Spleen (tissue), 11 donors: ENCODE results near the gene AK2. TPM values are rescaled to one million over a fixed set of nuclear protein-coding genes. Genes with fewer than 3 reads are reported as not detected.

Experiments used
- DNase-seq: peaks from one replicate; pipeline ENCODE4 v3.0.0-alpha.2; 2020
- H3K27ac ChIP-seq, 8 donors: fragments of 200-600 bp; sonication (generic) in 7 of 8; 1 replicate in 4 of 8; 2 replicates in 4 of 8; pipeline versions ENCODE4 v1.5.0 to v1.8.0; 2016 to 2021; ENCODE audit warnings: inconsistent platforms in 4 of 8, mild to moderate bottlenecking in 4 of 8, moderate library complexity in 1 of 8
- H3K27me3 ChIP-seq, 7 donors: fragments of 200-600 bp; sonication (generic) in 6 of 7; replicated peaks in 1 of 7; 1 replicate in 4 of 7; 2 replicates in 3 of 7; pipeline versions ENCODE4 v1.5.0 to v1.8.0; 2016 to 2021; ENCODE audit warnings: inconsistent platforms in 3 of 7, mild to moderate bottlenecking in 1 of 7
- H3K36me3 ChIP-seq, 6 donors: fragments of 200-600 bp; sonication (generic) in 5 of 6; 1 replicate in 4 of 6; 2 replicates in 2 of 6; pipeline versions ENCODE4 v1.5.0 to v1.8.0; 2016 to 2021; ENCODE audit warnings: inconsistent platforms in 2 of 6
- H3K4me1 ChIP-seq, 6 donors: fragments of 200-600 bp; sonication (generic) in 5 of 6; 1 replicate in 3 of 6; 2 replicates in 3 of 6; pipeline versions ENCODE4 v1.5.0 to v1.8.0; 2016 to 2021; ENCODE audit warnings: inconsistent platforms in 3 of 6
- H3K4me3 ChIP-seq, 8 donors: fragments of 200-600 bp; sonication (generic) in 7 of 8; 1 replicate in 4 of 8; 2 replicates in 4 of 8; pipeline versions ENCODE4 v1.5.0 to v1.8.0; 2016 to 2021; ENCODE audit warnings: inconsistent platforms in 4 of 8, mild to moderate bottlenecking in 4 of 8, moderate library complexity in 2 of 8
- H3K9me3 ChIP-seq, 8 donors: fragments of 200-600 bp; sonication (generic) in 7 of 8; 1 replicate in 4 of 8; 2 replicates in 4 of 8; pipeline versions ENCODE4 v1.5.0 to v1.8.0; 2016 to 2021; ENCODE audit warnings: inconsistent platforms in 4 of 8
- POLR2A ChIP-seq, 3 donors: fragments of 450-650 bp; IDR thresholded peaks; one replicate each; pipeline ENCODE4 v1.5.1; 2017; ENCODE audit warnings: antibody characterized with exemption in 3 of 3, mild to moderate bottlenecking in 1 of 3
- POLR2AphosphoS5 ChIP-seq, 3 donors: sonication (generic); formaldehyde crosslinking; IDR thresholded peaks; one replicate each; pipeline ENCODE4 v1.5.1; 2017; ENCODE audit warnings: antibody characterized with exemption in 3 of 3
- WGBS, 5 donors: extraction: QIAGEN DNeasy Blood & Tissue Kit in 3 of 5; methylation state at CpG; one replicate each; pipeline versions ENCODE4 v1.1.5 to v1.1.7; 2013 to 2018; 5-methylcytosine and 5-hydroxymethylcytosine counted together
- intact Hi-C: fragments of 100-400 bp; cut with DNase I; formaldehyde crosslinking; loops from one replicate; pipeline ENCODE4 v1.15.0; 2023; ENCODE audit warnings: low total_unique reads
- polyA plus RNA-seq, 3 donors: library from polyadenylated mRNA; stranded (reverse); fragments of 200-250 nt; gene quantifications; one replicate each; pipeline ENCODE4 v1.2.1, GENCODE V29; 2013
- total RNA-seq, 7 donors: library from RNA; depleted of rRNA in 3 of 7; stranded (reverse); fragments of >200 nt in 3 of 7; fragmentation: NEBNext Ultra II Directional in 4 of 7; extraction: Animal tissue kit (Norgen Biotek cat#: 25700) in 4 of 7; gene quantifications; one replicate each; pipeline versions ENCODE4 v1.1.0 to v1.2.1, GENCODE V29; 2016 to 2021
- TF ChIP-seq, protein P1 (sequence below), 11 experiments: fragments of 200-600 bp in 7 of 11; fragments of 450-650 bp in 4 of 11; sonication (generic) in 4 of 11; IDR thresholded peaks in 8 of 11; conservative IDR thresholded peaks in 3 of 11; 1 replicate in 7 of 11; 2 replicates in 4 of 11; pipeline versions ENCODE4 v1.4.0 to v1.8.0; 2016 to 2021; ENCODE audit warnings: antibody characterized with exemption in 11 of 11, inconsistent platforms in 4 of 11, mild to moderate bottlenecking in 1 of 11
- donor health status: healthy with polysubstance abuse.
- donor health status: DM: no; HTN: no; CAD: no; lungs with moderate emphysema.
- donor health status: DM: no; HTN: no; CAD: no.
- donor health status: Bipolar disorder and iron deficiency.
- donor health status: healthy.
- donor health status: DM: no; HTN: no; CAD: no.
- donor health status: DM: yes; HTN: yes; CAD: no.

Gene AK2
- total and polyA plus RNA-seq, 10 donors, result 42.8 to 139 (median 92.3) TPM

DNA sequence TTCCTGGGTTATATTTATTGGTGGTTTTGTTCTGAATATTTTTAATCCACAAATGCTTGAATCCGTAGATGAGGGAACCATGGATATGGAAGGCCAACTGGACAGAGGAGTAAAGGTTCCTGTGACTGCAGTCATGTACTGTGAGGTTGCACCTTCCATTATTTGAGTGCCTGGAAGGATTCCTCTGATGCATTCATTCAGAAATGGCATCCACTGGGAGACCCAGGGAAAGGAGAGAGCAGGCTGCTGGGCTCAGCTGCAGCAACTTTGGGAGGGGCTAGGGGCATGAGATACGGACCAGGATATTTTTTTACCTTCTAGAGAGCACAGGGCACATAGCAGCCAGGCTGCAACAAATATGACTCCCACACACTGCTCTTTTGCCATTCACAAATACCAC lies 19.5 kb downstream of the AK2 start:
- Histone ChIP-seq H3K36me3 (peaks cover 3 to 89% (median 71%) of the 10 kb centered on the region in 6 donors), H3K9me3 (no peaks in the 10 kb centered on the region), H3K4me3 (no peak overlapping the region), H3K27ac (no peak overlapping the region), H3K27me3 (no peaks in the 10 kb centered on the region), H3K4me1 (peaks cover 0 to 2% (median 0%) of the 10 kb centered on the region in 6 donors)
- DNase-seq, result no peak
- TF ChIP-seq, protein P1, sequence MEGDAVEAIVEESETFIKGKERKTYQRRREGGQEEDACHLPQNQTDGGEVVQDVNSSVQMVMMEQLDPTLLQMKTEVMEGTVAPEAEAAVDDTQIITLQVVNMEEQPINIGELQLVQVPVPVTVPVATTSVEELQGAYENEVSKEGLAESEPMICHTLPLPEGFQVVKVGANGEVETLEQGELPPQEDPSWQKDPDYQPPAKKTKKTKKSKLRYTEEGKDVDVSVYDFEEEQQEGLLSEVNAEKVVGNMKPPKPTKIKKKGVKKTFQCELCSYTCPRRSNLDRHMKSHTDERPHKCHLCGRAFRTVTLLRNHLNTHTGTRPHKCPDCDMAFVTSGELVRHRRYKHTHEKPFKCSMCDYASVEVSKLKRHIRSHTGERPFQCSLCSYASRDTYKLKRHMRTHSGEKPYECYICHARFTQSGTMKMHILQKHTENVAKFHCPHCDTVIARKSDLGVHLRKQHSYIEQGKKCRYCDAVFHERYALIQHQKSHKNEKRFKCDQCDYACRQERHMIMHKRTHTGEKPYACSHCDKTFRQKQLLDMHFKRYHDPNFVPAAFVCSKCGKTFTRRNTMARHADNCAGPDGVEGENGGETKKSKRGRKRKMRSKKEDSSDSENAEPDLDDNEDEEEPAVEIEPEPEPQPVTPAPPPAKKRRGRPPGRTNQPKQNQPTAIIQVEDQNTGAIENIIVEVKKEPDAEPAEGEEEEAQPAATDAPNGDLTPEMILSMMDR (IDR thresholded peaks at IDR 0.05 in 8 of 11, conservative IDR thresholded peaks at IDR 0.05 in 3 of 11), result no peak
- no peak for TF ChIP-seq POLR2AphosphoS5 (IDR thresholded peaks at IDR 0.05)
- TF ChIP-seq POLR2A (IDR thresholded peaks at IDR 0.05), result no peak
- intact Hi-C loops, result no loop called here
- 92 to 100% (median 97%) methylated on average over 2 of the region's 2 CpGs for WGBS, 5 donors

DNA sequence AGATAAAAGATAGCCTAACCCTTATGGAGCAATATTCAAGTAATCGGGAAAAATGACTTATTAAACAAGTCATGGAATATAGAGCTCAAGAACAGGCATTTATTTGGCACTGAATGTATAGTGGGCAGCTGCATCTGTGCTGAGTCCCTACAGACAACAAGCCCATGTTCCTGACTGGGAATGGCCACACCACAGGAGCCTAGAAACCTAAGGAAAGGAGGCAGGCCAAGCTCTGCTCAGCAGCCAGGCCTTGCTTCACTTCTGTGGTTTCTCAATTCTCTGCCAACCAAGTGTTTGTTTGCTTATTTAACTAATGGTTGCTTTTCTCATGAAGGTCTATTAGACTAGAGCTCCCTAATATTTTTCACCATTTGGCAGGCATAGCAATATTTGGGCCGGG lies 21.5 kb downstream of the AK2 start:
- TF ChIP-seq POLR2A (IDR thresholded peaks at IDR 0.05), result no peak
- TF ChIP-seq, protein P1 (IDR thresholded peaks at IDR 0.05 in 8 of 11, conservative IDR thresholded peaks at IDR 0.05 in 3 of 11), result no peak
- TF ChIP-seq POLR2AphosphoS5 (IDR thresholded peaks at IDR 0.05), result no peak
- WGBS, 5 donors, result 93 to 97% (median 95%) methylated on average over 2 of the region's 2 CpGs
- no peak for DNase-seq
- Histone ChIP-seq H3K9me3 (no peaks in the 10 kb centered on the region), H3K4me1 (peaks cover 5 to 22% (median 11%) of the 10 kb centered on the region in 6 donors), H3K27ac (no peak overlapping the region), H3K4me3 (no peak overlapping the region), H3K27me3 (no peaks in the 10 kb centered on the region), H3K36me3 (peaks cover 3 to 89% (median 64%) of the 10 kb centered on the region in 6 donors)
- intact Hi-C loops, result no loop called here

DNA sequence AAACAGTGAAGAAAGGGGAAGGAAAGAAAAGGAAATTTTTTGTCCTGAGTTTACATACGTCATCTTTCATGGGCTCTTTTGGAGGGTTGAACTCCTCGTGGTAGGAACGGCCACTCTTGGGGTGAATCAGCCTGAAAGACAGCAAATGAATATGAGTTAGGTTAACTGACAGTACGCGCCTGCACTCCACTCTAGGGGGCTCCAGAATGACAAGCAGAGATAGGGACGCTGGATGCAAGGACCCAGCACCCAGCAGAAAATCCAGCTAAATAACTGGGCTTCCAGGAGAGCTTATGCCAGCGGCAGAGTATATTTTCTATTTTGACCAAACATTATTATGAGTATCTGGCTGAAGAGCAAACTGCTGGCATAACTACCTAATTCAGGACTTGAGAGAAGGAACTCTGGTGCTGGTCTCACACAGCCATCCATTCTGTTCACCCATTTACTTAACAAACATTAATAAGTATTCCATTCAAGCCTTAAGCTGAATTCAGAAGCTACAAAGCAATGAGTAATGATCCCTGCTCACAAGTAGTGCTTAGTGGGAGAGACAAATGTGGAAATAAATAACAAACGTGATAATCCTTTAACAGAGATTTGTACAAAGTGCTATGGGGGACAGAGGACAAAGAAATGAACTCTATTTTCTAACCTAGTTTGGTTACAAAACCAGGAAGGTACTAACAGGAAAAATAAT lies 22.1 kb downstream of the AK2 start:
- H3K4me1 ChIP-seq, result peaks cover 5 to 24% (median 12%) of the 10 kb centered on the region in 6 donors
- no peaks in the 10 kb centered on the region for H3K27me3 ChIP-seq
- TF ChIP-seq, protein P1 (IDR thresholded peaks at IDR 0.05 in 8 of 11, conservative IDR thresholded peaks at IDR 0.05 in 3 of 11), result no peak
- no peak for TF ChIP-seq POLR2AphosphoS5 (IDR thresholded peaks at IDR 0.05)
- H3K36me3 ChIP-seq, result peaks cover 3 to 89% (median 62%) of the 10 kb centered on the region in 6 donors
- H3K9me3 ChIP-seq, result no peaks in the 10 kb centered on the region
- WGBS, 5 donors, result 85 to 96% (median 88%) methylated on average over 8 of the region's 8 CpGs
- no peak overlapping the region for H3K27ac ChIP-seq
- no peak overlapping the region for H3K4me3 ChIP-seq
- intact Hi-C loops, result no loop called here
- DNase-seq, result no peak

DNA sequence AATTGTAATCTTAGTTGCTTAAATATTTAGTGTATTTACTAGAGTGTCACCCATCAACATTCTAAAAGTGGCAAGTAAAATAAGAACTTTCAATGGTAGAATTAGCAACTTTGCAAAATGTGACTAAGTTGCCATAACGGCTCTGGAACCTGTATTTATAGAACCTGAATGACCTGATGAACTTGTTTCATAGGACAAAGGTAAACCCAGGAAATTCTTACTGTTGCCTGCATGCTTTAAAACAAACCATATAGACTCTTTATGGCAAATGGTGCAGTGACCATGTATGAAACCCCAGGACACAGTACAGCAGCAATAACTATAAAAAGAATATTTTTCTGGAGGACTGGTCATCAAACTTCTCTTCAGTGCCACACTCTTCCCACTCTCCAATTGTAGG lies 22.9 kb downstream of the AK2 start:
- Histone ChIP-seq H3K36me3 (peaks cover 0 to 89% (median 57%) of the 10 kb centered on the region in 6 donors), H3K4me1 (peaks cover 7 to 32% (median 19%) of the 10 kb centered on the region in 6 donors), H3K9me3 (no peaks in the 10 kb centered on the region), H3K27ac (no peak overlapping the region), H3K4me3 (no peak overlapping the region), H3K27me3 (no peaks in the 10 kb centered on the region)
- TF ChIP-seq POLR2AphosphoS5 (IDR thresholded peaks at IDR 0.05), result no peak
- TF ChIP-seq POLR2A (IDR thresholded peaks at IDR 0.05), result no peak
- TF ChIP-seq, protein P1 (IDR thresholded peaks at IDR 0.05 in 8 of 11, conservative IDR thresholded peaks at IDR 0.05 in 3 of 11), result no peak
- intact Hi-C loops, result no loop called here
- 78 to 86% (median 85%) methylated on average over 1 of the region's 1 CpG for WGBS, 5 donors
- no peak for DNase-seq
